Gastrocnemius medialis (tissue), 4 donors: ENCODE data around the gene MALRD1. TPM values are rescaled to one million over a fixed set of nuclear protein-coding genes. Genes with fewer than 3 reads are reported as not detected.

Experiments
- ATAC-seq, 2 donors: fragments of 150-250 bp; one replicate each; pipeline ENCODE4 v1.9.1; 2016
- DNase-seq, 2 donors: peaks; one replicate each; pipeline ENCODE4 v3.0.0-alpha.2; 2019
- H3K27ac ChIP-seq, 4 donors: fragments of 200-600 bp; sonication (generic); 1 replicate in 1 of 4; 2 replicates in 3 of 4; pipeline ENCODE4 v1.5.1; 2016 to 2018; ENCODE audit warnings: mild to moderate bottlenecking in 2 of 4, moderate library complexity in 1 of 4
- H3K27me3 ChIP-seq, 3 donors: fragments of 200-600 bp; sonication (generic) in 2 of 3; 1 replicate in 1 of 3; 2 replicates in 2 of 3; pipeline versions ENCODE4 v1.5.1 to v1.6.0; 2016 to 2019; ENCODE audit warnings: mild to moderate bottlenecking in 1 of 3, moderate library complexity in 1 of 3
- H3K36me3 ChIP-seq, 2 donors: fragments of 200-600 bp; sonication (generic) in 1 of 2; one replicate each; pipeline ENCODE4 v1.5.1; 2017 to 2018
- H3K4me1 ChIP-seq, 2 donors: fragments of 200-600 bp; sonication (generic) in 1 of 2; one replicate each; pipeline ENCODE4 v1.5.1; 2016 to 2017; ENCODE audit warnings: mild to moderate bottlenecking in 2 of 2
- H3K4me3 ChIP-seq, 4 donors: fragments of 200-600 bp; sonication (generic) in 3 of 4; 1 replicate in 1 of 4; 2 replicates in 3 of 4; pipeline ENCODE4 v1.5.1; 2016 to 2019; ENCODE audit warnings: mild to moderate bottlenecking in 2 of 4
- H3K9me3 ChIP-seq, 3 donors: fragments of 200-600 bp; sonication (generic) in 2 of 3; 1 replicate in 1 of 3; 2 replicates in 2 of 3; pipeline ENCODE4 v1.5.1; 2016 to 2019
- POLR2A ChIP-seq, 2 donors: fragments of 450-650 bp; IDR thresholded peaks; one replicate each; pipeline ENCODE4 v1.6.1; 2017; ENCODE audit warnings: antibody characterized with exemption in 2 of 2, mild to moderate bottlenecking in 2 of 2, moderate library complexity in 2 of 2
- in situ Hi-C, 4 donors: fragments of 200-750 bp; cut with MboI; loops; one replicate each; pipeline versions ENCODE4 v1.15.0 to v1.8.0; 2017; ENCODE audit warnings: low sequenced_read_pairs in 4 of 4
- intact Hi-C: fragments of 100-400 bp; cut with DNase I; formaldehyde crosslinking; loops from one replicate; pipeline ENCODE4 v1.15.1; 2023; ENCODE audit warnings: low total_unique reads
- total RNA-seq, 4 donors: library from RNA; depleted of rRNA; stranded (reverse); fragments of >200 nt; gene quantifications; one replicate each; pipeline versions ENCODE4 v1.1.0 to v1.2.3, GENCODE V29; 2016
- TF ChIP-seq, protein P1 (sequence below), 5 experiments: fragments of 450-650 bp in 3 of 5; fragments of 200-600 bp in 2 of 5; sonication (generic) in 2 of 5; IDR thresholded peaks in 4 of 5; conservative IDR thresholded peaks in 1 of 5; 1 replicate in 4 of 5; 2 replicates in 1 of 5; pipeline ENCODE4 v1.5.1; 2016 to 2019; ENCODE audit warnings: antibody characterized with exemption in 5 of 5, mild to moderate bottlenecking in 3 of 5, moderate library complexity in 3 of 5

MALRD1 gene
- total RNA-seq, 4 donors from 2014 or later: 0.75 TPM; not detected in 3

DNA sequence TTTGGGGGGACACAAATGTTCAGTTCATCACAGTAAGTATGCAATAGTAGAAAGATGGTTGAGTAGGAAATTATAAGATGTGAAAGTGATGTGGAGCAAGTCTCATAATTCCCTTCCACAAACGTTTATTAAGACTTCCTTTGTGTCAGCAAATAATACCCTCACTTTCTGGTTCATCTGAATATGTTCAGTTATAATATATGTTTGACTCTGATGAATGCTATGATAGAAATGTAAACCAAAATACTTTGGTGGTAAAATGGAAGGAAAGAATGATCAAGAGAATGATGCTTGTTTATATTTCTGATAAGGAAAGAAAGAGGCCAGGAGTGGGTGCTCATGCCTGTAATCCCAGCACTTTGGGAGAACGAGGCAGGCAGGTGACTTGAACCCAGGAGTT lies 655.9 kb downstream of the MALRD1 start:
- in situ Hi-C loops (no loop called here), intact Hi-C loops (no loop called here)
- ATAC-seq: no peak

DNA sequence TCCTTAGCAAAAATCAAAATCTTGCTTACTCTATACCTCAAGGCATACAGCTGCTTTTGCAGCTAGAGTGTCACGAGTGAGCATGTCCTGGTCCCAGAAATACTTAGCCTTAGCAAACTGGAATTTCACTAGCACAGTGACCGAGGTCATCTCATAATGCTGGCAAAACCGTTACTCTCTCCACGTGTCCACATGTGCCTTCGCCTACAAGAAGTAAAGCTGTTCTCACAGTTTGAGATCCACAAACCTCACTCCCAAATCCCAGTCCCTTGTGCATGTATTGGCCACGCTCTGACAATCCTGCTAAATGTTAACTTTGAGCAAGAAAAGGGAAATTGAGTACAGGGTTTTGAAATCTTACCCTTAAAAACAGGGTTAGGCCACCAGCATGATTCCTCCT lies 656.6 kb downstream of the MALRD1 start:
- intact Hi-C loops: no loop called here
- in situ Hi-C loops: no loop called here
- no peak for TF ChIP-seq POLR2A (IDR thresholded peaks at IDR 0.05)
- TF ChIP-seq, protein P1, sequence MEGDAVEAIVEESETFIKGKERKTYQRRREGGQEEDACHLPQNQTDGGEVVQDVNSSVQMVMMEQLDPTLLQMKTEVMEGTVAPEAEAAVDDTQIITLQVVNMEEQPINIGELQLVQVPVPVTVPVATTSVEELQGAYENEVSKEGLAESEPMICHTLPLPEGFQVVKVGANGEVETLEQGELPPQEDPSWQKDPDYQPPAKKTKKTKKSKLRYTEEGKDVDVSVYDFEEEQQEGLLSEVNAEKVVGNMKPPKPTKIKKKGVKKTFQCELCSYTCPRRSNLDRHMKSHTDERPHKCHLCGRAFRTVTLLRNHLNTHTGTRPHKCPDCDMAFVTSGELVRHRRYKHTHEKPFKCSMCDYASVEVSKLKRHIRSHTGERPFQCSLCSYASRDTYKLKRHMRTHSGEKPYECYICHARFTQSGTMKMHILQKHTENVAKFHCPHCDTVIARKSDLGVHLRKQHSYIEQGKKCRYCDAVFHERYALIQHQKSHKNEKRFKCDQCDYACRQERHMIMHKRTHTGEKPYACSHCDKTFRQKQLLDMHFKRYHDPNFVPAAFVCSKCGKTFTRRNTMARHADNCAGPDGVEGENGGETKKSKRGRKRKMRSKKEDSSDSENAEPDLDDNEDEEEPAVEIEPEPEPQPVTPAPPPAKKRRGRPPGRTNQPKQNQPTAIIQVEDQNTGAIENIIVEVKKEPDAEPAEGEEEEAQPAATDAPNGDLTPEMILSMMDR (IDR thresholded peaks at IDR 0.05 in 4 of 5, conservative IDR thresholded peaks at IDR 0.05 in 1 of 5): no peak
- H3K9me3 ChIP-seq: no peaks in the 10 kb centered on the region
- H3K4me3 ChIP-seq: no peak overlapping the region
- H3K4me1 ChIP-seq: no peaks in the 10 kb centered on the region
- H3K27me3 ChIP-seq: no peaks in the 10 kb centered on the region
- no peak overlapping the region for H3K27ac ChIP-seq
- H3K36me3 ChIP-seq: no peaks in the 10 kb centered on the region
- DNase-seq: no peak
- no peak for ATAC-seq

More for the DNA sequence above, 655.9 kb downstream of the MALRD1 start:
- no peak overlapping the region for H3K27ac ChIP-seq
- TF ChIP-seq, protein P1 (IDR thresholded peaks at IDR 0.05 in 4 of 5, conservative IDR thresholded peaks at IDR 0.05 in 1 of 5): no peak
- no peak for TF ChIP-seq POLR2A (IDR thresholded peaks at IDR 0.05)
- H3K4me1 ChIP-seq: no peaks in the 10 kb centered on the region
- DNase-seq: no peak
- no peaks in the 10 kb centered on the region for H3K36me3 ChIP-seq
- H3K9me3 ChIP-seq: no peaks in the 10 kb centered on the region
- no peaks in the 10 kb centered on the region for H3K27me3 ChIP-seq
- no peak overlapping the region for H3K4me3 ChIP-seq

DNA sequence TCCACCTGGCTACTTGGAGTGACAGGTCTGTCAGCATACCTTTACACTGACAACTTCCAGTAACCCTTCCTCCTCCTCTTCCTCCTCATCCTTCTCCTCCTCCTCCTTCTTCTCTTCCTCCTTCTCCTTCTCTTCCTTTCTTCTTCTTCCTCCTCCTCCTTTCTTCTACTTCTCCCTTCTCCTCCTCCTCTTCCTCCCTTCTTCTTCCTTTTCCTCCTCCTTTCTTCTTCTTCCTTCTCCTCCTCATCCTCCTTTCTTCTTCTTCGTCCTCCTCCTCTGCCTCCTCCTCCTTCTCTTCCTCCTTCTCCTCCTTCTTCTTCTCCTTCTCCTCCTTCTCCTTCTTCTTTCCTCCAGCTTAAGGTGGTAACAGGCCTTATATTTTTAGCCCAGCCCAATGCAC lies 658.3 kb downstream of the MALRD1 start:
- ATAC-seq: no peak
- TF ChIP-seq POLR2A (IDR thresholded peaks at IDR 0.05): no peak
- TF ChIP-seq, protein P1 (IDR thresholded peaks at IDR 0.05 in 4 of 5, conservative IDR thresholded peaks at IDR 0.05 in 1 of 5): no peak
- Histone ChIP-seq H3K27me3 (no peaks in the 10 kb centered on the region), H3K27ac (no peak overlapping the region), H3K36me3 (no peaks in the 10 kb centered on the region), H3K9me3 (no peaks in the 10 kb centered on the region), H3K4me1 (no peaks in the 10 kb centered on the region), H3K4me3 (no peak overlapping the region)
- DNase-seq: no peak
- in situ Hi-C loops: no loop called here
- intact Hi-C loops: no loop called here

DNA sequence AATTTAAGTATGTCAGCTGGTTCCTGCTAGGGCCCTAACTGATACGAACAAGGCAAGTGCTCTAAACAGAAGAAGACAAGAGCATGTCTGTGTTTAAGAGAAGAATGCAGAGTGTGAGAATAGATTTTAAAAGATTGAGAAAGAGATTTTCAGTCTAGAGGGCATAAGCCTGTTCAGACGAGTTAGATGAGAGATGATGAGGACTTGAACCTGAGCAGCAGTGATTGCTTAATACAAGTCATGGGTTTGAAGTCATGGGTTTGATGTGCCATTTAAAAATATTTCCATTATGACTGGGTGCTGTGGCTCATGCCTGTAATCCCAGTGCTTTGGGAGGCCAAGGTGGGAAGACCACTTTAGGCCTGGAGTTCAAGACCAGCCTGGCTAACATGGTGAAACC lies 658.8 kb downstream of the MALRD1 start:
- H3K27ac ChIP-seq: no peak overlapping the region
- H3K9me3 ChIP-seq: no peaks in the 10 kb centered on the region
- DNase-seq: no peak
- no peak for ATAC-seq
- in situ Hi-C loops: no loop called here
- H3K4me1 ChIP-seq: no peaks in the 10 kb centered on the region
- no peak overlapping the region for H3K4me3 ChIP-seq
- TF ChIP-seq, protein P1 (IDR thresholded peaks at IDR 0.05 in 4 of 5, conservative IDR thresholded peaks at IDR 0.05 in 1 of 5): no peak
- no peak for TF ChIP-seq POLR2A (IDR thresholded peaks at IDR 0.05)
- no peaks in the 10 kb centered on the region for H3K36me3 ChIP-seq
- no peaks in the 10 kb centered on the region for H3K27me3 ChIP-seq
- intact Hi-C loops: no loop called here

DNA sequence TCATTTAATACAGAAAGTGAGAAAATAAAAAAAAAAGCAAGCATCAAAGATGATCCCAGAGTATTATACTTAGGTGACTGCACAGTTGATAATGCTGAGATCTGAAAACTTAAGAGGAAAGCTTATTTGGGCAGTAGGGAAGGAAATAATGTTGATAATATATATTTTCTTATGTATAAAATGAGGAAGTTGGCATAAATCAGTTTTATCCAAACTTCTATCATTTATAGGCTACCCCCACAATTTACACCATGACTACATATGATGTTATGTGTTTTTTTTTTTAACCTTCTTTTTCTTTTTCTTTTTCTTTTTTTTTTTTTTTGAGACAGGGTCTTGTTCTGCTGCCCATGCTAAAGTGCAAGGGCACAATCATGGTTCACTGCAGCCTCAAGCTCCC lies 659.4 kb downstream of the MALRD1 start:
- Histone ChIP-seq H3K27ac (no peak overlapping the region), H3K36me3 (no peaks in the 10 kb centered on the region), H3K4me1 (no peaks in the 10 kb centered on the region), H3K27me3 (no peaks in the 10 kb centered on the region), H3K9me3 (no peaks in the 10 kb centered on the region), H3K4me3 (no peak overlapping the region)
- intact Hi-C loops: no loop called here
- DNase-seq (no peak), ATAC-seq (no peak)
- TF ChIP-seq POLR2A (IDR thresholded peaks at IDR 0.05): no peak
- TF ChIP-seq, protein P1 (IDR thresholded peaks at IDR 0.05 in 4 of 5, conservative IDR thresholded peaks at IDR 0.05 in 1 of 5): no peak
- in situ Hi-C loops: no loop called here
